NCI-H526 treated with DMSO at 0.1 percent for 48 hours (cell line): ENCODE data around the gene PPP1R27.

Experiments
- DNase-seq: peaks from one replicate; lab custom pipeline; 2025; lab: John Stamatoyannopoulos, UW

Gene PPP1R27

GRCh38 chr17:81804559-81805399 lies 30.1 kb downstream of the PPP1R27 start:
- DNase-seq: no peak

GRCh38 chr17:81803728-81804558 lies 30.9 kb downstream of the PPP1R27 start, which contains the start of gene GCGR:
GCGR (plus strand) TSS chr17:81804150; CDS start chr17:81809019, 4,869 bp downstream.
- DNase-seq: no peak

- no peak for DNase-seq
Observed at GRCh38 chr17:81802856-81803643, 31.8 kb downstream of the PPP1R27 start.

- no peak for DNase-seq
Observed at GRCh38 chr17:81802048-81802758, 32.6 kb downstream of the PPP1R27 start.

GRCh38 chr17:81801327-81801726 lies 33.5 kb downstream of the PPP1R27 start:
- no peak for DNase-seq

- no peak for DNase-seq
Observed at GRCh38 chr17:81794509-81794908, 40.3 kb downstream of the PPP1R27 start.

- DNase-seq: no peak
Observed at GRCh38 chr17:81794074-81794476, 40.8 kb downstream of the PPP1R27 start.

GRCh38 chr17:81792675-81793615 lies 41.9 kb downstream of the PPP1R27 start:
- DNase-seq: no peak
